HG03103 (cell line): Measurements from ENCODE around the gene GRIN2A.

Experiments used
- ATAC-seq: cut with Tn5 transposase; IDR thresholded peaks from one replicate; pipeline ENCODE4 v1.9.1; 2021; ENCODE audit warnings: low read depth; ENCODE audit not compliant: unreplicated experiment

GRIN2A gene

DNA sequence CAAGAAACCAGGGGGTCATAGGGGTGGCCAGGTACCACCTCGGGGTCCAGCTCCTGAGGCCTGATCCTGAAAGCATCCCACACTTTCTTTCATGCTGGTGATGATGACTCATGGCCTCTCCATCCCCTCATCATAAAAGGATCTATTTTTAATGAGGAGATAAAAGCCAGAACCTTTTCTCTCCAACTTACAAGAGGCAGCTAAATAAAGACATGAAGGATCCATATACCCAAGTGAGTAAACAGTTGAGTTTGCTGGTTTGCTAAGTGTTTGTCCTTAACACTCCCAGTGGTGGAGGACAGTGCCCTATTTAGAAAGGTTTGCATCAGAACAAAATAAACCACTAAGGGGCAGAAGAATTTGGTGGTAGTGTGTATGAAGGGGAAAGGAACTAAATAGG lies 383.8 kb downstream of the GRIN2A start:
- ATAC-seq, result no peak

DNA sequence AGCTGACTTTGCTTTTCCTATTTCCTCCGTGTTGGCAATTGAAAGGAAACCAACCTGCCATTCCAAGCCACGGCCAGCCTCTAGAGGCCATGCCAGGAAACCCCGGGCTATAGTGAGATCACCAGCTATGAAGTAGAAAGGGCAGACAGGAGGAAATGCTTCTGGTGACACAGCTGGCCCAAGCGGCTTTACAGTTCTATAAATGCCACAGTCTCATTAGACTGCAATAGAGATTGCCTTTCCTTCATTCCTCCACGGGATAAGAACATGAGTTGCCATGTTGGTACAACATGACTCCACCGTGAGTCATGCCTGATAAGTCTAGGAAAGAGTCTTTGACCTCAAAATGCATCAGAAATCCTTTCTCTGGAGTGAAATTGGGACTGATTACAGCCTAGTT lies 384.9 kb downstream of the GRIN2A start:
- ATAC-seq, result no peak

DNA sequence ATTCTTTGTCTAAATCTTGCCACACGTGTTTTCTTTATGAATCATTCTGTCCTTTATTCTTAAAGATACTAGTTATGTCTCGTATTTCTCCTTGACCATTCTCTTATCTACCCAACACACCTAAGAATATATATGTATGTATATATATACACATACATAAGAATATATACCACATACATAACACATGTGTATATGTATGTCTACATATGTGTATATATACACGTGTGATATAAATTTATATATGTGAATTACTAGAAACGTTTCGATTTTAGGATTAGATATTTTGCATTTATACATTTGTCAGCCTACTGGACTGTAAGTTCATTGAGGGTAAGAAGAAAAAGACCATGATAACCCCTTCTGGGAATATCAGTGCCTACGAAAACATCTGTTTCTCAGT lies 388.6 kb downstream of the GRIN2A start:
- no peak for ATAC-seq

DNA sequence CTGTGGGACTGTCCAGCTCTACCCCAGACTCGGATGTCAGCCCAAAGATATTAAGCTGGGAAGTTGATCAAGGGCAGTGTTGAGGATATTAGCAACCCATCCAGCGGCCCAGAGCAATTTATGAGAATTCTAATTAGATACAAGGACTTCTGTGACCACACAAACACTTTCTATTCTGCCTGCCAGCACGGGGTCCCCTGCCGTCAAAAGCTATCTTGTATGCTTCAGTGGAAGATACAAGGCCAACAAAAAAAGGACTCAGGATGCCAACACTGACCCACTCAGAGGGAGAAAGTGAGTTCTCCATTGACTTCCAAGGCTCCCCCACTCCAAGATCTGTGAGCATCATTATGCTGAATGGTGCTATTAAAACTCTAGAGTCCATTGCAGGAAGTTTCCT lies 390.7 kb downstream of the GRIN2A start:
- ATAC-seq, result no peak

DNA sequence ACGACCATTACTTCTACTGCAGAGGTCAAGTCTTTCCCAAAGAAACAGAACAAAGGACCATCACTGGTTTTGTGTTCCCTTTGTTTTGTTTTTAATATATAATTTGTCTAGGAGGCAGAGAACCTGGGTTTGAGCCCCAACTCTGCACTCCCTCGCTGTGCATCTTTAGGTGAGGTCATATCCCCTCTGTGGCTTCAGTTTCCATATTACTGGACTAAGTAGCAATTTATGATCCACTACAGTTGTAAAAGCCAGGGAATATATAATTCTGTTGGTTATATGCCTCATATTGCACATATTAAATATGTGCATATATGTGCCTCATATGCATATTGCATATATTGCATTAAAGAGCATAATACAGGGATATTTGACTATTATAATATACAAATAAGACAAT lies 392.0 kb downstream of the GRIN2A start:
- ATAC-seq, result no peak

DNA sequence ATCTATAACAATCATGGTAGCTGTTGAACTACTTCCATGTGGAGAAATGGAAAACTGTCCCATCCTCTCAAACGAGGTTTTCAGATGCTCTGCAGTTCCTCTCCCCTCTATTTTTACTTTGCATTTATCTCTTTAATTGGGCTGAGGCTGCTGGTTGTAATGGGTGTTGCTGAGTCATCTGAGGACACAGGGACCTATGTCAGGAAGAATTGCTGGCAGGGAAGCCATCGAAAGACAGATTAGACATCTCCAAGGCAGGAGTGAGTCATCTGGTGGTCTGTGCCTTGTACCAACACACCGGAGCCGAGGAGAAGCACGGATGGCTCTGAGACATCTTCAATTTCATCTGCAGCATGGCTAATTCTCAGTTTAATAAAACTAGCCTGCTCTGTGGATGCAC lies 394.5 kb downstream of the GRIN2A start:
- no peak for ATAC-seq

DNA sequence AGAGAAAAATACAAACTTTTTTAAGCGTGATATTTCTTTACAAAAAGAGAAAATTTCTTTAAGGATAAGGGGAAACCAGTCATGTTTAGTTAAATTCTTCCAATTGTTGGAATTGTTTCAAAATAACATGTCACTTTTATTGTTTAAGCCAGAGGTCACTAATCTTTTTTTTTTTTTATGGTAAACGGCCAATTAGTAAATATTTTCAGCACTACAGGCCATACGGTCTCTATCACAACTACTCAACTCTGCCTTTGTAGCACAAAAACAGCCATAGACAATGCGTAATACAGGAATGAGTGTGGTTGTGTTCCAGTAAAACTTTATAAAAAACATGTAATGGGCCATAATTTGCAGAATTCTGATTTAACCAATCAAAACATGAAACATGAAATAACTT lies 401.4 kb downstream of the GRIN2A start:
- no peak for ATAC-seq

DNA sequence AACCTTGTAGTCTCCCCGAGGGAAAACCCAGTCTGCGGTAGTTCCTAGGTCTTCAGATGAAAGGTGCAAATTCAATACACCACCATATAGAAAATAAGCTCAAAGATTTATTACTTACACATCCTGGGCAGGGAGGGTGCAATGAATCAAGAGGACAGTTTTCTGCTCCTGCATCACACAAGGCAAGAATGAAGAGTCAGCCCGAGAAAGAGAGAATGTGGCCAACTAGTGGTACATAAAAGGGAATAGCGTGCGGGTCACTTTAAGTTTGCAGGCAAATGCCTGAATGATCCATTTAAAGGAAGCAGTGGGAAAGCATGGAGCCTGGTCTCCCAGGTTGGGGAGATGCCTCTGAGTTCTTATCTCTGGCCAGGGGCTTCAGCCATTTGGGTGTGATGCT lies 403.4 kb downstream of the GRIN2A start:
- ATAC-seq, result no peak

DNA sequence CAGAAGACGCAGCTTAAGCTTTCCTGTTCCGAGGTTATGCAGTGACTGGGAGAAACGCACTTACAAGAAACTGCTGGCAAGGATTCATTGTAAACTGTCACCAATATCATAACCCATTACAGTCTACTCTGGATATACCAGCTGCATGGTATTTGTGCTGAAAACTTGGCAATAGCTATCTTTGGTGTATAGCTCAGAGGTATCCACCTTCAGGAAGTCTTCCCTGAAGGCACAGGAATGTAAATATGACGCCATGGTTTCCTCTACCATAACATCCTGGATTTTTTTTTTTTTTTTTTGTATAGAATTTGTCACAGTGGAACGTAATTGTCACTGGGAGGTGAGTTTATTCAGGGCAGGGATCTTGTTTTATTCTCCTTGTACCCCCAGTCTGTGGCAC lies 406.2 kb downstream of the GRIN2A start:
- ATAC-seq, result no peak

DNA sequence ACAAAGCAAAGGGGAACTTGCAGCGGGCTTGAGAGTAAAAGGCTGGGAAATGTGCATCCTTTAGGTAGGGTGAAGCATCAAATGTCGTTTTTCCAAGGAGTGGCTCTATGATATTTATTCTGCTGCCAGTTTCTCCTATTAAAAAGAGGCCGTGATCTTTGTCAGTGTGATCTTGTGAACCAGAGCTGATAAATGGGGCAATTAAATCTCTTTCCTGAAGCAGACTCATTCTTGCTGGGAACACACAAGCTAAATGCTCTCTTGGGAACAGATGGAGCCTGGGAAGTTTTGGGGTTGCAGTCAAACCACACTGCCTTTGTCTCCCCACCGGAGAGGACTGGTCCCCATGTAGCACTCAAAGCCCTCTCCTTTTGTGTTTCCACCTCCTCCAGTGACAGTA lies 408.9 kb downstream of the GRIN2A start:
- no peak for ATAC-seq

DNA sequence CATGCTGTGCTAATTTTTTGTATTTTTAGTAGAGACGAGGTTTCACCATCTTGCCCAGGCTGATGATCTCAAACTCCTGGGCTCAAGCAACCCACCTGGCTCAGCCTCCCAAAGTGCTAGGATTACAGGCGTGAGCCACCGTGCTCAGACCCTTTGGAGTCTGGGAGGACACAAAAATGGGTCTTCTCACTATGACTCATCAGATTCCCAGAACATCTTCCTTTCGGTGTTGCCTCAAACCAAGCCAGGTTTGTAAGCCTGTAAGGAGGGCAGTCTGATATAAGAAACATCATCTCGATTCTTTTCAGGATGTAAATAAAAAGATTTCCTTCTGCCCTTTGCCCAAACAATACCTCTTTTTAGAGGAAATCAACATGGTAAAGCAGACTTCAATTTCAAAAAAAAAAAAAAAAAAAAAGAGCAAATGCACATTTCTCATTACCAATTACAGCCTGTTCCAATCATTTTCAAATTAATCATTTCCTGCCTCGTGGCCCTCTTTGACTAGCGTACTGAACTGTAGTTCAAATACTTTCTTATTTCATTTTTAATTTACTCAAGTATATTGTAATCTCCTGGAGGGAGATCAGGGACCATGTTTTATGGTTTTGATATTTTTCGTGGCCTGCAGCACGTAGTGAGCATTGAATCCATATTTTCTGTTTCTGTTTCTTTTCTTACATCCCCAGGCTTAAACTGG lies 409.6 kb downstream of the GRIN2A start:
- no peak for ATAC-seq

DNA sequence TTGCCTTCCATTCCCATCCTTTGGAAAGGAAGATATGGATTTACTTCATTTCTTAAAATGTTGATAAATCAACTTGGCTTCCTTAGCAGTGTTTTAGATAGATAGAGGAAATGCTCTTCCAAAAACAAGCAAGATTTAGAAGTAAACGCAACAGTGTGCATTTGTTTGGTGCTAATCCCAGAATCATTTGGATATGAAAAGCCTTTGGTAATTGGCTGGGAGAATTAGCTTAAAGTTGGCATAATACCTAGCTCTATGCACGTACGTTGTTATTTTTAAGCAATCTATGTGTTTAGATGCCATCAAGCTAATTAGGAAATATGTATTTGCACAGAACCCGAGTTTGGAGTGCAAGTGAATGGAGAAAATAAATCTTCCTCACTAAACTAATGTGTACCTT lies 415.3 kb downstream of the GRIN2A start:
- ATAC-seq, result no peak

DNA sequence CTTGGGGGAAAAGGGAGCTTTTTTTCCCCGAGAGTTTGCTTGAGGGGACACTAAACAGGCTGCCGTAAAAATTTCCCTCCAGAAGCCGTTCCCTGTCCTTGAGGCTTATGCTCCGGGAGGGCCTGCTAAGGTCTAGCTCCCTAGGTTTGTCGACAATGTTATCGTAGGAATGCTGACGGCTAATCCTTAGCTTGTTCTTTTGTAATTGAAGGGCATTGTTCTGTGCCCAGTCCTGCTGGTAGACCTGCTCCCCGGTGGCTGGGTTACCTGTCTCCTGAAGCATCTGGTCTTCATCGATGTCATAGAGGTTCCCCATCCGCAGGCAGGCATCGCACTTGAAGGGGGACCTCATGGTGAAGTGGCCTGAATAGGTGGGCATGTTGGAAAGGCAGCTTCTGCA lies 418.7 kb downstream of the GRIN2A start:
- no peak for ATAC-seq

DNA sequence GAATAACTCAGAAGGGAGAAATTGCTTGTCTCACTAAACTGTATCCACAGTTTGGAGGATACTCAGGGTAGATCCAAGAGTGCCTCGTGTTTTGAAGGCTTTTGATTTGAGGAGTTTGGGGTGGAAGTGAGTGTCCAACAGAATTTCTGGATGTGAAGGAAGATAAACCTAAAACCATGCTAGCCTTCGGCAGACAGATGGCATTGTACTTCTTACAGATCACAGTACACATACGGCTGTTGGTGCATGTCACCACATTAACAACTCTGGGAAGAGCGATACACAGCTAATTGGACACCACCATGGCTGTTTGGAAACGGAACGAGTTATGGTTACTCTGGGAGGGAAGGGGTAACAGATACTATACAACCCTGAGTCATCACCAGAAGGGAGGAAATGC lies 420.4 kb downstream of the GRIN2A start:
- ATAC-seq, result no peak

DNA sequence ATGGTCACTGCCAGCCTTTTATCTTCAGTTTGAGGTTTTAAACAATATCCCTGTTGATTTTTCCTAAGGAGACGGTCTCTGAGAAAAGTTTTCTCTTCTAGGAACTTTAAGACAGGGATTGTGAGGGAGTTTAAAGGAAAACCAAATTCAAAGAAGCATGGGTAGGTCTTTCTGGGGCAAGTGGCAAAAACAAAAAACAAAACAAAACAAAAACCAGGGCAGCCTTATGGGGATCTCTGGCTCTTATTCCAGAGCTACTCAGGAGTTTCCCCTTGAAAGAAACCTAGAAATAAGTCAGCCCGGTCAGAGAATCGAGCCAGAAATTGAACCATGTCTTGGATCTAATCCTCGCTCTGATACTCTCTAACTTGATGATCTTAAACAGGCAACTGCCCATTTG lies 424.5 kb downstream of the GRIN2A start:
- no peak for ATAC-seq

DNA sequence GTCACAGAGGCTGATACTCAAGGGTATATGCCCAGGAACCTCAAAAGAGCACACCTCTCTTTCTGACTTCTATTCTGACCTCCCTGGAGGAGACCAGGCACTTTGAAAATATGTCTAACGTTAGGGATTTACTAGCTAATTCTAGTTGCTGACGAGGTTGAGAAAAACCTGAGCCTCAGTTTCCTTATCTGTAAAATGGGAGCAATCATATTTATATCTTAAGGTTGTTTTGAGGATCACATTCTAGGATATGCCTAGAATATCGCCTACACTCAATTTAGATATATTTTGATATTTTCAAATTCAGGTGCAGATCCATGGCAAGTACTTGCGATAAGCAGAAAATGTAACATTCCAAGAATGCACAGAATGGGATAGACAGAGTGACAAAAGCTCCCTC lies 425.8 kb downstream of the GRIN2A start:
- ATAC-seq, result no peak

DNA sequence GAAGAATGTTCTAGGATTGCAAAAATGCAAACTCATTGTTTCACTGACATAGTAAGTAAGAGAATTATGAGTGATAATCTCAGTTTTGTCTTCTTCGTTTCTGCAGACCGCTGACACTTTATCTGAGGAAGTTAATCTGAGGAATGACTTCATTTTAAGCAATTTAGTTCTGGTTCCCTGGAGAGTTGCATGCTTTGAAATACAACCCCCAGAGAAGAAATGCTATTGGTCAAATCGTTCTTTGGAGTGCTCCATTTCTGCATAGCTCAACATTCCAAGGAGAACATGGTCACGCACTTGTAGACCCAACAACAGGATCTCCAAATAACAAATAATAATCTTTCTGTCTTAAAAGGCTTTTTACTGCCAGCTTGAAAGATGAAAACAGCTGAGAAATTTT lies 427.1 kb downstream of the GRIN2A start:
- ATAC-seq, result no peak

DNA sequence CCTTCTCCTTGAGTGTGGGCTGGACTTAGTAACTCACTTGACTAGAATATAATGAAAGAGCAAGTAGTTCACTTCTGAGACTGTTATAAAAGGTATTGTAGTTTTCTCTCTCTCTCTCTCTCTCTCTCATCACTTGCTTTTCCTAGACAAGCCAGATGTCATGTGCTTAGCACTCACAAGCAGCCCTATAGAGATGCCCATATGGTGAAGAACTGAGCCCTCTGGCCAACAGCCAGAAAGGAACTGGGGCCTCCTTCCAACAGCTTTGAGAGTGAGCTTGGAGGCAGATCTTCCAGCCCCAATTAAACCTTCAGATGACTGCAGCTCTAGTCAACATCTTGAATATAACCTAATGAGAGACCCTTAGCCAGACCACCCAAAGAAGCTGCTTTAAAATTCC lies 440.5 kb downstream of the GRIN2A start:
- ATAC-seq, result no peak

DNA sequence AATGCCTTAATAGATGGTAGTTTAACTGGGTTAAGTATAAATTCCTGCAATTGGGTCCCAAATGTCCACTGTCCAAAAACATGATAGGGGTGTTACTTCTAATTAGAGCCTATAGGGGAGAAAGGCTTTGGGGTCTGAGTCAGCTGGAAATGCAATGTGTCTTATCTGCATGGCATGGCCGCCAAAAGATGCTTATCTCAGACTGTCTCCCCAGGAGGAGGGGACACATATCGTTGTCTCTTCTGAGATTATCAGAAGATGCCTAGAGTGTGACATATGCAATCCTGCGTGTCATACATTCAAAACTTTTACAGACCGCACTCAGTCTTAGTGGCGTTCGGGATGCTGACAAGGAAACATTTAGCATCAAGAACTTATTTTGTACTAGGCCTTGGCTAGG lies 442.9 kb downstream of the GRIN2A start:
- no peak for ATAC-seq

DNA sequence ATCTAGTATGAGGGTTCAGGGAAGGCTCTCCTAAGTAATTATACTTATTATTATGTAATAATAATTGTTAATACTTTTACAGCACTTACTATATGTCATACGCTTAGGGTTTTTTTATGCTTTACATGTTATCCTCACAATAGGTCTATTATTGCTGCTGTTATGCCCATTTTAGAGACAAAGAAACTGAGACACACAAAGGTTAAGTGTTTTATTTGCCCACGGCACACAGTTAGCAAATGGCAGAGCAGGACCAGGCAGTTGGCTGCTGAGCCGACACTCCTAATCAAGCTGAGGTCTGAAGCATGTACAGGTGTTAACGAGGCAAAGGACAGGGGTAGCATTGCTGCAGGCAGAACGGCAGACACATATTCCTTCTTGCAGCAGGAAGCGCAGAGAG lies 443.5 kb downstream of the GRIN2A start:
- ATAC-seq, result no peak

DNA sequence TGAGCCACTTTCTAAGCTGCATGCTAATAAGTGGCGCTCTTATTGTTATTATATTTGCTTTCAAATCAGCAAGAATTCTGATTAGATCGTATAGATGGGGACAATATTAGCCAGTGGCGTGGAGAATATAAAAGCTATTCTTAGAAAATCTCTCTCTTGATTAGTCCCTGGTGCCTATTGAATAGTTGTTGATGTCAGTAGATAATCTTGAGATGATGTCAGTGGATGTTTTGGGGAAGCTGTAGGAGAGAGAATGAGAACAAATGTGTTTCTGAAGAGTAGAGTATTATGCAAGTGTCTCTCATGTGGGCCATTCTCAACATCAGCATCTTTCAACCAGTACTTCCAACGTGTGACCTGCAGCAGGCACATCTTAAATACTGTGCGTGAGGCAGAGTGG lies 445.7 kb downstream of the GRIN2A start:
- no peak for ATAC-seq

DNA sequence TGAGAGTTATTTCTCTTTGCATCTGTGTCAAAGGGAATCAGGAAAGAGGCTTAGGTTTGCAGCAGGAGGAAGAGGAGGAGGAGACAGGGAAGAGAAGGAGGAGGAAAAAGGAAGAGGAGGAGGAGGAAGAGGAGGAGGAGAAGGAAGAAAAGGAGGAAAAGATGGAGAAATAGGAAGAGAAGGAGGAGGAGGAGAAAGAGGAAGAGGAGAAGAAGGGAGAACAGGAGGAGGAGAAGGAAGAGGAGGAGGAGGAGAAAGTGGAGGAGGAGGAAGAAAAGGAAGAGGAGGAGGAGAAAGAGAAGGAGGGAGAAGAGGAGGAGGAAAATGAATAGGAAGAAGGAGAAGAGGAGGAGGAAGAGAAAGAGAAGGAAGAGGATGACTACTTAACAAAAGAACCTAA lies 459.1 kb downstream of the GRIN2A start:
- ATAC-seq, result no peak

DNA sequence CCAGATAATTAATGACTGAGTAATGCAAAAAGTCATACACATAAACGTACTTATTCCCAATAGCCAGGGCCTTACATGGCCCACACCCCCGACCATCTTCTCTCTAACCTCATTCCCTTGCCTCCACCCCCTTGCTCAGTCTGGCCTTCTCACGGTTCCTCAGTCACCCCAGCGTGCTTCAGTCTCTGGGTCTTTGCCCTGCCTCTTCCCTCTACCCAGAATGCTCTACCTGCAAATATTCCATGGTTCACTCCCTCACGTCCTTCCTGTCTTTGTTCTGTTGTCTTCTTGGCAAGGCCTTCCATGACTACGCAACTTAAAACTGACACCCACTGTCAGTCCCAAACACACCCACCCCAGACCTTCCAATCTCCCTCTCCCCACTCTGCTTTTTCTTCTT lies 468.3 kb downstream of the GRIN2A start:
- no peak for ATAC-seq
